GM19351 (cell line): Measurements from ENCODE around the gene CHSY1.
A peak's percentile ranks its signal among the peaks of the same experiment; 100 is the strongest.
"Not testable (repeated sequence)": the region's sequence is repeated elsewhere in the genome, so short reads cannot be mapped to it uniquely, and the experiment has no call there.

Experiments used
- ATAC-seq: cut with Tn5 transposase; IDR thresholded peaks from one replicate; pipeline ENCODE4 v1.9.1; 2021; ENCODE audit warnings: mild to moderate bottlenecking, moderate library complexity; ENCODE audit not compliant: unreplicated experiment

CHSY1 gene

GRCh38 chr15:101246391-101246790, 5.5 kb downstream of the CHSY1 start:
- ATAC-seq: no peak

- no peak for ATAC-seq
Observed at GRCh38 chr15:101244889-101245668, 6.8 kb downstream of the CHSY1 start.

GRCh38 chr15:101244036-101244781, 7.6 kb downstream of the CHSY1 start:
- ATAC-seq: no peak

- no peak for ATAC-seq
Observed at GRCh38 chr15:101243420-101243819, 8.4 kb downstream of the CHSY1 start.

GRCh38 chr15:101242999-101243336, 8.9 kb downstream of the CHSY1 start:
- no peak for ATAC-seq

GRCh38 chr15:101242160-101242998, 9.5 kb downstream of the CHSY1 start:
- peak; percentile 83 for ATAC-seq

- no peak for ATAC-seq
Observed at GRCh38 chr15:101240358-101240757, 11.5 kb downstream of the CHSY1 start.

GRCh38 chr15:101239724-101240136, 12.1 kb downstream of the CHSY1 start:
- ATAC-seq: no peak

GRCh38 chr15:101237251-101237650, 14.6 kb downstream of the CHSY1 start:
- ATAC-seq: no peak

- ATAC-seq: no peak
Observed at GRCh38 chr15:101233651-101234280, 18.1 kb downstream of the CHSY1 start.

GRCh38 chr15:101232677-101233076, 19.2 kb downstream of the CHSY1 start:
- ATAC-seq: no peak

- no peak for ATAC-seq
Observed at GRCh38 chr15:101228313-101228712, 23.5 kb downstream of the CHSY1 start.

GRCh38 chr15:101225658-101226057, 26.2 kb downstream of the CHSY1 start:
- no peak for ATAC-seq

GRCh38 chr15:101221902-101222301, 29.9 kb downstream of the CHSY1 start:
- no peak for ATAC-seq

GRCh38 chr15:101220060-101220459, 31.8 kb downstream of the CHSY1 start:
- no peak for ATAC-seq

- no peak for ATAC-seq
Observed at GRCh38 chr15:101219441-101219840, 32.4 kb downstream of the CHSY1 start.

GRCh38 chr15:101217446-101217845, 34.4 kb downstream of the CHSY1 start:
- ATAC-seq: no peak

- no peak for ATAC-seq
Observed at GRCh38 chr15:101216100-101216499, 35.7 kb downstream of the CHSY1 start.

GRCh38 chr15:101215681-101216080, 36.2 kb downstream of the CHSY1 start:
- ATAC-seq: no peak

- ATAC-seq: not testable (repeated sequence)
Observed at GRCh38 chr15:101214435-101215097, 37.3 kb downstream of the CHSY1 start.
